ENCODE measurements around the gene SNTB2. TPM values are rescaled to one million over a fixed set of nuclear protein-coding genes. Genes with fewer than 3 reads are reported as not detected.

SNTB2 gene
- total and polyA plus RNA-seq, 4 donors, result 2.1 to 7.8 (median 4.1) TPM

DNA sequence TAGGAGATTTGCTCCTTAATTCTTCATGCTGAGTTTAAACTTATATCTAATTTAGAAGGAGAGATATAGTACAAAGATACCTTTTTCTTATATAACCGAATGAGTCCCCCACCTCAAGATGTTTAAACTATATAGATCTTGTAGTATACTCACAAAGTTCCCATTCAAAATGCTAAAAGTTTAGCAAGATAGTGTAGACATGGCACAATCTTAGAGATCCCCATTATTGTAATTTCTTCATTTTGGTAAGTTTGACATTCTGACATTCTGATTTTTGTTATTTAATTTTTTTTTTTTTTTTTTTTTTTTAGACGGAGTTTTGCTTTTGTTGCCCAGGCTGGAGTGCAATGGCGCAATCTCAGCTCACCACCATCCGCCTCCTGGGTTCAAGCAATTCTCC is 22.8 kb downstream of the SNTB2 start:
- no peak overlapping the region for H3K27ac ChIP-seq (ENCODE audit: low read depth in 1 of 2, low read length in 2 of 2)
- TF ChIP-seq MAX (IDR thresholded peaks at IDR 0.05) (no peak), HNF4A (conservative IDR thresholded peaks at IDR 0.05) (no peak), FOXA2 (IDR thresholded peaks at IDR 0.05) (no peak), JUND (IDR thresholded peaks at IDR 0.05) (no peak), CTCF (IDR thresholded peaks at IDR 0.05; ENCODE audit: low read depth, low read length, missing input control) (no peak), HNF4G (IDR thresholded peaks at IDR 0.05) (no peak), FOXA1 (IDR thresholded peaks at IDR 0.05) (no peak), GABPA (IDR thresholded peaks at IDR 0.05 in 1 of 2, conservative IDR thresholded peaks at IDR 0.05 in 1 of 2) (no peak)
- TF ChIP-seq, protein P1, sequence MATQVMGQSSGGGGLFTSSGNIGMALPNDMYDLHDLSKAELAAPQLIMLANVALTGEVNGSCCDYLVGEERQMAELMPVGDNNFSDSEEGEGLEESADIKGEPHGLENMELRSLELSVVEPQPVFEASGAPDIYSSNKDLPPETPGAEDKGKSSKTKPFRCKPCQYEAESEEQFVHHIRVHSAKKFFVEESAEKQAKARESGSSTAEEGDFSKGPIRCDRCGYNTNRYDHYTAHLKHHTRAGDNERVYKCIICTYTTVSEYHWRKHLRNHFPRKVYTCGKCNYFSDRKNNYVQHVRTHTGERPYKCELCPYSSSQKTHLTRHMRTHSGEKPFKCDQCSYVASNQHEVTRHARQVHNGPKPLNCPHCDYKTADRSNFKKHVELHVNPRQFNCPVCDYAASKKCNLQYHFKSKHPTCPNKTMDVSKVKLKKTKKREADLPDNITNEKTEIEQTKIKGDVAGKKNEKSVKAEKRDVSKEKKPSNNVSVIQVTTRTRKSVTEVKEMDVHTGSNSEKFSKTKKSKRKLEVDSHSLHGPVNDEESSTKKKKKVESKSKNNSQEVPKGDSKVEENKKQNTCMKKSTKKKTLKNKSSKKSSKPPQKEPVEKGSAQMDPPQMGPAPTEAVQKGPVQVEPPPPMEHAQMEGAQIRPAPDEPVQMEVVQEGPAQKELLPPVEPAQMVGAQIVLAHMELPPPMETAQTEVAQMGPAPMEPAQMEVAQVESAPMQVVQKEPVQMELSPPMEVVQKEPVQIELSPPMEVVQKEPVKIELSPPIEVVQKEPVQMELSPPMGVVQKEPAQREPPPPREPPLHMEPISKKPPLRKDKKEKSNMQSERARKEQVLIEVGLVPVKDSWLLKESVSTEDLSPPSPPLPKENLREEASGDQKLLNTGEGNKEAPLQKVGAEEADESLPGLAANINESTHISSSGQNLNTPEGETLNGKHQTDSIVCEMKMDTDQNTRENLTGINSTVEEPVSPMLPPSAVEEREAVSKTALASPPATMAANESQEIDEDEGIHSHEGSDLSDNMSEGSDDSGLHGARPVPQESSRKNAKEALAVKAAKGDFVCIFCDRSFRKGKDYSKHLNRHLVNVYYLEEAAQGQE (IDR thresholded peaks at IDR 0.05), result no peak

DNA sequence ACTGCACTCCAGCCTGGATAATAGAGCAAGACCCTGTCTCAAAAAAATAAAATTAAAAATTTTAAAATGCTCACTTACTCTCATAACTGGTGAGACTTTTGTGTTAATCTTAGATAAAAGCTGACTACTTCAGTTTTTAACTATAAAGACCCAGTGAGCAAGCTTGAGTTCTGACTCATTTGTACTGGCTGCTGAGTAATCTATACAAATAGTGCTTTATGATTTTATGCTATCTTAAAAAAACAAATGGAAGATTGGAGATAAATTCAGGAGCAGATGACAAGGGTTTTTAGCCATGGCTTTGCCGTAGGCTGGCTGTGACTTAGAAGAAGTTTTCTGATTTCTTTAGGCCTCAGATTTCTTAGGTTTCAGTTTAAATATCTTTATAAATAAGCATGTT is 30.5 kb downstream of the SNTB2 start:
- no peak overlapping the region for H3K27ac ChIP-seq (ENCODE audit: low read depth in 1 of 2, low read length in 2 of 2)
- H3K9me3 ChIP-seq (ENCODE audit: control insufficient read depth in 4 of 4, low read length in 3 of 4), result no peaks in the 10 kb centered on the region
- no peak overlapping the region for H3K9ac ChIP-seq (ENCODE audit: low read depth in 1 of 2, low read length in 2 of 2)
- 81% methylated on average over 1 of the region's 1 CpG for WGBS
- no peak for DNase-seq (ENCODE audit: low spot score)
- H3K27me3 ChIP-seq (ENCODE audit: control insufficient read depth in 4 of 4, insufficient read depth in 4 of 4, low read length in 3 of 4), result no peaks in the 10 kb centered on the region
- H3K4me1 ChIP-seq (ENCODE audit: control insufficient read depth in 4 of 4, insufficient read depth in 4 of 4, low read length in 3 of 4), result no peaks in the 10 kb centered on the region
- H3K4me3 ChIP-seq (ENCODE audit: low read depth in 1 of 3, low read length in 3 of 3), result no peak overlapping the region
- no peaks in the 10 kb centered on the region for H3K36me3 ChIP-seq (ENCODE audit: control insufficient read depth in 4 of 4, insufficient read depth in 3 of 4, low read depth in 1 of 4, low read length in 3 of 4)
- TF ChIP-seq RXRA (IDR thresholded peaks at IDR 0.05) (no peak), HNF4G (IDR thresholded peaks at IDR 0.05) (no peak), HNF4A (conservative IDR thresholded peaks at IDR 0.05) (no peak), FOXA1 (IDR thresholded peaks at IDR 0.05) (no peak), RAD21 (IDR thresholded peaks at IDR 0.05) (no peak), NR2F2 (IDR thresholded peaks at IDR 0.05) (no peak), SP1 (IDR thresholded peaks at IDR 0.05) (no peak), YY1 (IDR thresholded peaks at IDR 0.05) (no peak), GABPA (IDR thresholded peaks at IDR 0.05 in 1 of 2, conservative IDR thresholded peaks at IDR 0.05 in 1 of 2) (no peak)
- TF ChIP-seq, protein P2, sequence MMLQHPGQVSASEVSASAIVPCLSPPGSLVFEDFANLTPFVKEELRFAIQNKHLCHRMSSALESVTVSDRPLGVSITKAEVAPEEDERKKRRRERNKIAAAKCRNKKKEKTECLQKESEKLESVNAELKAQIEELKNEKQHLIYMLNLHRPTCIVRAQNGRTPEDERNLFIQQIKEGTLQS (IDR thresholded peaks at IDR 0.05), result no peak

More for the DNA sequence above, 22.8 kb downstream of the SNTB2 start:
- H3K36me3 ChIP-seq (ENCODE audit: control insufficient read depth in 4 of 4, insufficient read depth in 3 of 4, low read depth in 1 of 4, low read length in 3 of 4), result no peaks in the 10 kb centered on the region
- H3K9me3 ChIP-seq (ENCODE audit: control insufficient read depth in 4 of 4, low read length in 3 of 4), result no peaks in the 10 kb centered on the region
- 90% methylated on average over 4 of the region's 4 CpGs for WGBS
- H3K4me1 ChIP-seq (ENCODE audit: control insufficient read depth in 4 of 4, insufficient read depth in 4 of 4, low read length in 3 of 4), result no peaks in the 10 kb centered on the region
- no peaks in the 10 kb centered on the region for H3K27me3 ChIP-seq (ENCODE audit: control insufficient read depth in 4 of 4, insufficient read depth in 4 of 4, low read length in 3 of 4)
- DNase-seq (ENCODE audit: low spot score), result no peak
- H3K9ac ChIP-seq (ENCODE audit: low read depth in 1 of 2, low read length in 2 of 2), result no peak overlapping the region
- no peak overlapping the region for H3K4me3 ChIP-seq (ENCODE audit: low read depth in 1 of 3, low read length in 3 of 3)

Measured in liver (tissue), 9 donors.